ENCODE measurements around the gene PHACTR1.

GRCh38 chr6:13024616-13025015 is 308.0 kb downstream of the PHACTR1 start:
- TF ChIP-seq CTCF (IDR thresholded peaks at IDR 0.05; ENCODE audit: insufficient read depth, low read depth, low read length) (no peak), EZH2 (IDR thresholded peaks at IDR 0.05; ENCODE audit: insufficient read depth, low read length) (no peak)

Data from astrocyte (in vitro differentiated cells and primary cell).